CD4-positive, alpha-beta memory T cell (primary cell): ENCODE results near the gene RSU1. TPM values are rescaled to one million over a fixed set of nuclear protein-coding genes. Genes with fewer than 3 reads are reported as not detected.
"Not testable (repeated sequence)": the region's sequence is repeated elsewhere in the genome, so short reads cannot be mapped to it uniquely, and the experiment has no call there.

ENCODE experiments used
- CTCF ChIA-PET: fragments of 350-600 bp; sonication (Branson Sonifier 250); formaldehyde crosslinking; loops from one replicate; lab custom pipeline; 2021; ENCODE audit warnings: inconsistent platforms; ENCODE audit not compliant: partially characterized antibody; lab: Charles Lee
- POLR2A ChIA-PET: fragments of 350-600 bp; sonication (Branson Sonifier 250); formaldehyde crosslinking; loops from one replicate; lab custom pipeline; 2021; ENCODE audit not compliant: partially characterized antibody; lab: Charles Lee
- DNase-seq, 5 donors: peaks; one replicate each; pipeline versions ENCODE4 v3.0.0 to v3.0.0-alpha.2; 2020 to 2022; ENCODE audit warnings: mixed read lengths in 1 of 5
- H3K27ac ChIP-seq: one replicate; pipeline ENCODE4 v1.7.0; 2013; ENCODE audit warnings: low read depth, low read length
- H3K27me3 ChIP-seq: 2 replicates; pipeline ENCODE4 v1.7.0; 2013; ENCODE audit warnings: mild to moderate bottlenecking, low read length, moderate library complexity; ENCODE audit not compliant: insufficient read depth
- H3K36me3 ChIP-seq: 2 replicates; pipeline ENCODE4 v1.7.0; 2013; ENCODE audit warnings: mild to moderate bottlenecking, low read length, moderate library complexity; ENCODE audit not compliant: insufficient read depth
- H3K4me1 ChIP-seq: 2 replicates; pipeline ENCODE4 v1.7.0; 2013; ENCODE audit warnings: mild to moderate bottlenecking, low read length, moderate library complexity; ENCODE audit not compliant: insufficient read depth
- H3K4me3 ChIP-seq, 2 donors: one replicate each; pipeline ENCODE4 v1.7.0; 2013; ENCODE audit warnings: low read length in 2 of 2, mild to moderate bottlenecking in 1 of 2
- H3K9me3 ChIP-seq, 2 donors: one replicate each; pipeline ENCODE4 v1.7.0; 2013; ENCODE audit warnings: low read length in 2 of 2, control low read depth in 1 of 2; ENCODE audit not compliant: control insufficient read depth in 1 of 2
- H3K27ac Mint-ChIP-seq, 7 donors: one replicate each; pipeline ENCODE4 v1.8.0; 2020 to 2021; ENCODE audit warnings: mixed read lengths in 7 of 7, mild to moderate bottlenecking in 6 of 7, inconsistent platforms in 3 of 7, moderate library complexity in 3 of 7
- H3K27me3 Mint-ChIP-seq, 2 donors: one replicate each; pipeline ENCODE4 v1.8.0; 2020 to 2021; ENCODE audit warnings: mixed read lengths in 2 of 2
- H3K36me3 Mint-ChIP-seq, 2 donors: one replicate each; pipeline ENCODE4 v1.8.0; 2020 to 2021; ENCODE audit warnings: mixed read lengths in 2 of 2, inconsistent platforms in 1 of 2, mild to moderate bottlenecking in 1 of 2
- H3K4me1 Mint-ChIP-seq, 4 donors: one replicate each; pipeline ENCODE4 v1.8.0; 2020 to 2021; ENCODE audit warnings: mixed read lengths in 4 of 4, mild to moderate bottlenecking in 1 of 4
- H3K4me3 Mint-ChIP-seq, 8 donors: one replicate each; pipeline ENCODE4 v1.8.0; 2020 to 2021; ENCODE audit warnings: mixed read lengths in 8 of 8, mild to moderate bottlenecking in 7 of 8, moderate library complexity in 6 of 8, inconsistent platforms in 3 of 8
- H3K9me3 Mint-ChIP-seq, 8 donors: one replicate each; pipeline ENCODE4 v1.8.0; 2020 to 2021; ENCODE audit warnings: mixed read lengths in 8 of 8, mild to moderate bottlenecking in 5 of 8, inconsistent platforms in 3 of 8, moderate library complexity in 1 of 8
- intact Hi-C: fragments of 100-400 bp; cut with micrococcal nuclease; formaldehyde crosslinking; loops from one replicate; pipeline ENCODE4 v1.15.1; 2023
- polyA plus RNA-seq, 2 donors: library from polyadenylated mRNA; unstranded; fragments of 300-500 nt; fragmentation: Illumina TruSeq; gene quantifications; one replicate each; pipeline ENCODE4 v1.2.3, GENCODE V29; 2021
- total RNA-seq, 2 experiments: library from RNA; stranded (reverse); gene quantifications; one replicate each; pipeline ENCODE4 v1.2.3, GENCODE V29; 2021

The RSU1 gene
- total and polyA plus RNA-seq, 4 experiments from 2014 or later, result 53.6 to 186 (median 95.1) TPM

DNA sequence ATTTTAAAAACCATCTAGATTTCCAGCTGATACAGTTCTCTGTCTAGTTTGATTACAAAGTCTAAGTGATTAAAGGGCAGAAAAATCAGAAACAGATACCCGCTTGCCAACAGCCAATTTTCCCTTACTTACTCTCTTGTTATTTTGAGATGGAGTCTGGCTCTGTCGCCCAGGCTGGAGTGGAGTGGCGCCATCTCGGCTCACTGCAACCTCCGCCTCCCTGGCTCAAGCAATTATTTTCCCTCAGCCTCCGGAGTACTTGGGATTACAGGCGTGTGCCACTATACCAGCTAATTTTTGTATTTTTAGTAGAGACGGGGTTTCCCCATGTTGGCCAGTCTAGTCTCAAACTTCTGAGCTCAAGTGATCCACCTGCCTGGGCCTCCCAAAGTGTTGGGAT lies 10.2 kb upstream of the RSU1 start:
- intact Hi-C loops, H3K4me3 Mint-ChIP-seq, H3K36me3 Mint-ChIP-seq, H3K27me3 ChIP-seq, DNase-seq, H3K36me3 ChIP-seq, H3K27me3 Mint-ChIP-seq, H3K4me1 Mint-ChIP-seq, H3K27ac ChIP-seq, H3K4me1 ChIP-seq, H3K4me3 ChIP-seq, H3K9me3 ChIP-seq, H3K9me3 Mint-ChIP-seq: not testable (repeated sequence)
- CTCF ChIA-PET, result interaction anchor here (0.7 to 3.6 kb wide), 24 partner anchors 10 to 606 kb away, joined by 3 to 23 read pairs (median 4); partner anchors contain the start of gene RSU1
- POLR2A ChIA-PET, result interaction anchor here (0.9 to 1.3 kb wide), 3 partner anchors 10 to 403 kb away, joined by 3 read pairs; partner anchors contain the start of gene TRDMT1
- H3K27ac Mint-ChIP-seq, result peak overlapping the region in 1 of 7 donors; percentile 17

DNA sequence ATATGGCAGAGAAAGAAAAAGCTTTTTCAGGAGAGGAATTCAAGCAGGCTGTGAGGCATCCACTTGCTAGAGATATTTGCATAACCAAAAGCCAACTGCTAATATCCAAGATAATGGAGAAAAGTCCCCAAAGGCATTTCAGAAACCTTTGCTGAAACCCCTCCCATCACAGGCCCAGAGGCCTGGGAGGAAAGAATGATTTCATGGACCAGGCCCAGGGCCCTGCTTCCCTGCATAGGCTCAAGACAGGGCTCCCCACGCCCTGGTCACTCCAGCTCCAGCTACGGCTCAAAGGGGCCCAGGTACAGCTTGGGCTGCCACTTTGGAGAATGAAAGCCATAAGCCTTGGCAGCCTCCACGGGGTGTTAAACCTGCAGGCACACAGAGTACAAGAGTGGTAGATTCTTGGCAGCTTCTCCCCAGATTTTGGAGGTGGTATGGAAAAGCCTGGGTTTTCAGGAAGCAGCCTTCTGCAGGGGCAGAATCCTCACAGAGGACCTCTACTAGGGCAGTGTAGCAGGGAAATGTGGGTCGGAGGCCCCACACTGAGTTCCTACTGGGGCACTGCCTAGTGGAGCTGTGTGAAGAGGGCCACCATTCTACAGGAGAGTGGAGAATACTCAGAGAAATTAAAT lies 5.6 kb upstream of the RSU1 start:
- ChIA-PET POLR2A (no interaction called here), CTCF (interaction anchor here (1.3 to 2.8 kb wide), 4 partner anchors 10 to 436 kb away, joined by 3 to 12 read pairs (median 7); no protein-coding TSS in a partner anchor)
- H3K27ac Mint-ChIP-seq, result no peak overlapping the region
- H3K4me3 ChIP-seq, result no peak overlapping the region
- H3K9me3 ChIP-seq, result peaks cover 0 to 7% of the 10 kb centered on the region in 2 donors
- H3K36me3 Mint-ChIP-seq, result peaks cover 17 to 18% of the 10 kb centered on the region in 2 donors
- no peaks in the 10 kb centered on the region for H3K27me3 Mint-ChIP-seq
- H3K27me3 ChIP-seq, result no peaks in the 10 kb centered on the region
- no peak for DNase-seq
- intact Hi-C loops, result no loop called here
- peaks cover 0 to 17% (median 13%) of the 10 kb centered on the region in 8 donors for H3K9me3 Mint-ChIP-seq
- H3K36me3 ChIP-seq, result no peaks in the 10 kb centered on the region
- peaks cover 2 to 14% (median 6%) of the 10 kb centered on the region in 4 donors for H3K4me1 Mint-ChIP-seq
- H3K4me1 ChIP-seq, result peaks cover 5% of the 10 kb centered on the region
- no peak overlapping the region for H3K4me3 Mint-ChIP-seq
- H3K27ac ChIP-seq, result no peak overlapping the region

DNA sequence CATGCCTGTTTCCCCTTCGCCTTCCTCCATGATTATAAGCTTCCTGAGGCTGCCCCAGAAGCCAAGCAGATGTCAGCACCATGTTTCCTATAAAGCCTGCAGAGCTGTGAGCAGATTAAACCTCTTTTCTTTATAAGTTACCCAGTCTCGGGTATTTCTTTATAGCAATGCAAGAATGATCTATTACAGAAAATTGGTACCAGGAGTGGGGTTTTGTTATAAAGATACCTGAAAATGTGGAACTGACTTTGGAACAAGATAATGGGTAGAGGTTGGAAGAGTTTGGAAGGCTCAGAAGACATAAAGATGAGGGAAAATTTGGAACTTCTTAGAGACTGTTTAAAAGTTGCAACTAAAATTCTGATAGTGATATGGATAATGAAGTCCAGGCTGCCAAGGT lies 4.8 kb upstream of the RSU1 start:
- H3K27me3 ChIP-seq, result no peaks in the 10 kb centered on the region
- H3K4me3 Mint-ChIP-seq, result no peak overlapping the region
- DNase-seq, result no peak
- H3K36me3 ChIP-seq, result no peaks in the 10 kb centered on the region
- H3K27ac Mint-ChIP-seq, result no peak overlapping the region
- H3K9me3 Mint-ChIP-seq, result peaks cover 0 to 17% (median 13%) of the 10 kb centered on the region in 8 donors
- peaks cover 3 to 21% (median 10%) of the 10 kb centered on the region in 4 donors for H3K4me1 Mint-ChIP-seq
- intact Hi-C loops, result no loop called here
- H3K4me3 ChIP-seq, result no peak overlapping the region
- POLR2A ChIA-PET, result interaction anchor here (2.7 kb wide), 1 partner anchor 407 kb away, joined by 14 read pairs; the partner anchor contains the start of gene VIM
- no peaks in the 10 kb centered on the region for H3K27me3 Mint-ChIP-seq
- H3K9me3 ChIP-seq, result peaks cover 0 to 7% of the 10 kb centered on the region in 2 donors
- CTCF ChIA-PET, result interaction anchor here (1.1 kb wide), 1 partner anchor 425 kb away, joined by 3 read pairs; no protein-coding TSS in a partner anchor
- no peak overlapping the region for H3K27ac ChIP-seq
- H3K36me3 Mint-ChIP-seq, result peaks cover 18 to 24% of the 10 kb centered on the region in 2 donors
- peaks cover 5% of the 10 kb centered on the region for H3K4me1 ChIP-seq

DNA sequence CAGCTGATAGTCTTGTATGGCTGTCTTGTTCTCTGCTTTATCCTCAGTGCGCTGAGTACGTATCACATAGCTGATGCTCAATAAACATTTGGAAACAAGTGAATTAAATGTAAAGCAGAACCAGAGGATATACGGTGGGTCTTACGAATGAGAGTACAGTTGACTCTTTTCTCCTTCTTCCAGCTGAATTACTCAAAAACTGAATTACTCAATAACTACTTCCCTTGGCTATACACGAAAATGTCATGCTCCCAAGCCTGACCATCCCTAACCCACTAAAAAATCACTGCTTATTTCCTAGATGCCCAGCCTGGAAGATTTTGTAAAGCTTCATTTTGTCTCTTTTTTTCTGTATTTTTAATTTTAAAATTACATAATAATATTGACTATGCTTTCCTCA lies 3.2 kb upstream of the RSU1 start:
- Mint-ChIP-seq H3K27ac (no peak overlapping the region), H3K9me3 (peaks cover 0 to 20% (median 13%) of the 10 kb centered on the region in 8 donors), H3K27me3 (no peaks in the 10 kb centered on the region), H3K36me3 (peaks cover 22 to 24% of the 10 kb centered on the region in 2 donors), H3K4me1 (peaks cover 13 to 34% (median 22%) of the 10 kb centered on the region in 4 donors), H3K4me3 (no peak overlapping the region)
- Histone ChIP-seq H3K9me3 (peaks cover 0 to 7% of the 10 kb centered on the region in 2 donors), H3K4me1 (peaks cover 20% of the 10 kb centered on the region), H3K27ac (no peak overlapping the region), H3K4me3 (no peak overlapping the region), H3K27me3 (no peaks in the 10 kb centered on the region), H3K36me3 (no peaks in the 10 kb centered on the region)
- POLR2A ChIA-PET, result interaction anchor here (2.7 kb wide), 1 partner anchor 409 kb away, joined by 14 read pairs; the partner anchor contains the start of gene VIM
- no peak for DNase-seq
- CTCF ChIA-PET, result interaction anchor here (0.7 to 1.0 kb wide), 2 partner anchors 24 to 612 kb away, joined by 3 read pairs; no protein-coding TSS in a partner anchor
- intact Hi-C loops, result no loop called here

DNA sequence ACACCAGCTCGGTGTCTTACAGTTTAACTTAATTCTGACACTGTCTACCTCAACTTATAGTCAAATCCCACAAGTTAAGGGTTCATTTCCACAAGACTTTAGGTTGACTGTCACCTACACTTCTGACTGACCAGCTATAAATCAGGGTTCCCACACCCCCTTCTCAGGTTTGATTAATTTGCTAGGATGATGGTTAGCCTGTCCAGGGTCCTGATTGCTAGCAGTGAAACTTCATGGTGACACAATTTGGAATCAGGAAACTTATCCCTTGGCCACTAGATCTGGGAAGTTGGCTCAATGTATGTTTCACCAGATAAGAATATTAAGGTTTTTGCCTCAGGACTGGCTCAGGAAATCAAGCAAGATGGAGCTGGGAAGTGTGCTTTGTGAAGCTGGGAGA lies 2.8 kb upstream of the RSU1 start:
- Histone ChIP-seq H3K27ac (no peak overlapping the region), H3K4me3 (no peak overlapping the region), H3K9me3 (peaks cover 0 to 7% of the 10 kb centered on the region in 2 donors), H3K27me3 (no peaks in the 10 kb centered on the region), H3K4me1 (peaks cover 24% of the 10 kb centered on the region), H3K36me3 (no peaks in the 10 kb centered on the region)
- peak overlapping the region in 1 of 7 donors; percentile 43 for H3K27ac Mint-ChIP-seq
- peaks cover 0 to 20% (median 13%) of the 10 kb centered on the region in 8 donors for H3K9me3 Mint-ChIP-seq
- H3K4me3 Mint-ChIP-seq, result no peak overlapping the region
- intact Hi-C loops, result no loop called here
- CTCF ChIA-PET, result interaction anchor here (0.7 to 1.0 kb wide), 2 partner anchors 24 to 613 kb away, joined by 3 read pairs; no protein-coding TSS in a partner anchor
- DNase-seq, result no peak
- no peaks in the 10 kb centered on the region for H3K27me3 Mint-ChIP-seq
- peaks cover 17 to 38% (median 26%) of the 10 kb centered on the region in 4 donors for H3K4me1 Mint-ChIP-seq
- POLR2A ChIA-PET, result interaction anchor here (2.7 kb wide), 1 partner anchor 409 kb away, joined by 14 read pairs; the partner anchor contains the start of gene VIM
- peaks cover 26 to 27% of the 10 kb centered on the region in 2 donors for H3K36me3 Mint-ChIP-seq

DNA sequence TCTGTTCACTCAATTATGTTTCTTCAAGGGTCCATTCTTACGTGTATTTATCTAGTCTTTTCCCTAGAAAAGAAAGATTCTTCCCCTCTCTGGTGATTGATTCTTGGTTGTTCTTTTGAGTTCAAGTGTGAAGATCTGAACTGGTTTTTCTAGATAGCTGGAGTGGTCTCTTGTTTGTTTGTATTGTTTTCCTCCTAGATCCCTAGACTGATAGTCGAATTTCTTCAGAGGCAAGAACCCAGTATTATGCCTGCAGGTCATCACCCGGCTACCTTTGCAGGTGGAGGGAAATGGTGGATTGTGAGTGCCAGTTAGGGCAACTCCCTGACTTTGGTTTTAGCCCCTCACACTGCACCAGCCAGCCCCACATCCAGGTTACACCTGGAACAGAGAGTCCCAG lies 2.2 kb upstream of the RSU1 start:
- no peaks in the 10 kb centered on the region for H3K27me3 Mint-ChIP-seq
- peak overlapping the region in 4 of 7 donors; percentile 13 to 58 (median 34) for H3K27ac Mint-ChIP-seq
- no peaks in the 10 kb centered on the region for H3K27me3 ChIP-seq
- ChIA-PET CTCF (interaction anchor here (1.0 kb wide), 1 partner anchor 613 kb away, joined by 3 read pairs; no protein-coding TSS in a partner anchor), POLR2A (interaction anchor here (2.7 kb wide), 1 partner anchor 410 kb away, joined by 14 read pairs; the partner anchor contains the start of gene VIM)
- H3K4me1 Mint-ChIP-seq, result peaks cover 19 to 44% (median 29%) of the 10 kb centered on the region in 4 donors
- H3K4me1 ChIP-seq, result peaks cover 29% of the 10 kb centered on the region
- H3K9me3 Mint-ChIP-seq, result peaks cover 0 to 20% (median 13%) of the 10 kb centered on the region in 8 donors
- no peak overlapping the region for H3K4me3 ChIP-seq
- H3K27ac ChIP-seq, result no peak overlapping the region
- peak overlapping the region; percentile 14 to 66 (median 26) for H3K4me3 Mint-ChIP-seq
- H3K36me3 Mint-ChIP-seq, result peaks cover 29 to 31% of the 10 kb centered on the region in 2 donors
- no peak for DNase-seq
- H3K9me3 ChIP-seq, result peaks cover 0 to 7% of the 10 kb centered on the region in 2 donors
- no peaks in the 10 kb centered on the region for H3K36me3 ChIP-seq
- intact Hi-C loops, result loop anchor here (5.0 kb wide), 2 partner anchors 383 to 1722 kb away; partner anchors contain the start of genes RPP38 and TRDMT1

DNA sequence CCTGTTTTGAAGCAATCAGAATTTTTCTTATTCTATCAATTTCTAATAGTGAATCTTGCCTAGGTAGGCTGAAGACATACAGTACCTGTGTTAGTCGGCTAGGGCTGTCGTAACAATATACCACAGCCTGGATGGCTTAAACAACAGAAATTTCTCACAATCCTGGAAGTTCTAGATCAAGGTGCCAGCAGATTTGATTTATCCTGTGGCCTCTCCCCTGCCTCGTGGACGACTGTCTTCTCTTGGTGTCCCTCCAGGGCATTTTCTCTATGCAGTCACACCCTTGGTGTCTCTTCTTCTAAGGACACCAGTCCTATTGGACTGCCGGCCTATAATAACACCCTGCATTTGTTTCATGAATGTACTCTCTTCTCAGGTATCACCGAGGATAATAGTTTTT lies 1.8 kb upstream of the RSU1 start:
- Mint-ChIP-seq H3K36me3 (peaks cover 29 to 31% of the 10 kb centered on the region in 2 donors), H3K9me3 (peaks cover 0 to 20% (median 13%) of the 10 kb centered on the region in 8 donors), H3K4me3 (peak overlapping the region in 6 of 8 donors; percentile 14 to 97 (median 27)), H3K4me1 (peaks cover 19 to 45% (median 29%) of the 10 kb centered on the region in 4 donors), H3K27ac (peak overlapping the region in 2 of 7 donors; percentile 49 to 58), H3K27me3 (no peaks in the 10 kb centered on the region)
- ChIA-PET POLR2A (no interaction called here), CTCF (no interaction called here)
- no peak for DNase-seq
- Histone ChIP-seq H3K36me3 (no peaks in the 10 kb centered on the region), H3K27me3 (no peaks in the 10 kb centered on the region), H3K4me1 (peaks cover 31% of the 10 kb centered on the region), H3K27ac (no peak overlapping the region), H3K4me3 (no peak overlapping the region), H3K9me3 (peaks cover 0 to 7% of the 10 kb centered on the region in 2 donors)
- intact Hi-C loops, result loop anchor here (5.0 kb wide), 2 partner anchors 383 to 1722 kb away; partner anchors contain the start of genes RPP38 and TRDMT1
